ENCODE data around the gene CCDC150. TPM values are rescaled to one million over a fixed set of nuclear protein-coding genes. Genes with fewer than 3 reads are reported as not detected.

CCDC150 gene
- total and polyA plus RNA-seq, 9 of the 15 experiments (the other 6 are each of a cell fraction or from before 2014, with no cell fraction given), result 4.4 to 23.1 (median 11.3) TPM

DNA sequence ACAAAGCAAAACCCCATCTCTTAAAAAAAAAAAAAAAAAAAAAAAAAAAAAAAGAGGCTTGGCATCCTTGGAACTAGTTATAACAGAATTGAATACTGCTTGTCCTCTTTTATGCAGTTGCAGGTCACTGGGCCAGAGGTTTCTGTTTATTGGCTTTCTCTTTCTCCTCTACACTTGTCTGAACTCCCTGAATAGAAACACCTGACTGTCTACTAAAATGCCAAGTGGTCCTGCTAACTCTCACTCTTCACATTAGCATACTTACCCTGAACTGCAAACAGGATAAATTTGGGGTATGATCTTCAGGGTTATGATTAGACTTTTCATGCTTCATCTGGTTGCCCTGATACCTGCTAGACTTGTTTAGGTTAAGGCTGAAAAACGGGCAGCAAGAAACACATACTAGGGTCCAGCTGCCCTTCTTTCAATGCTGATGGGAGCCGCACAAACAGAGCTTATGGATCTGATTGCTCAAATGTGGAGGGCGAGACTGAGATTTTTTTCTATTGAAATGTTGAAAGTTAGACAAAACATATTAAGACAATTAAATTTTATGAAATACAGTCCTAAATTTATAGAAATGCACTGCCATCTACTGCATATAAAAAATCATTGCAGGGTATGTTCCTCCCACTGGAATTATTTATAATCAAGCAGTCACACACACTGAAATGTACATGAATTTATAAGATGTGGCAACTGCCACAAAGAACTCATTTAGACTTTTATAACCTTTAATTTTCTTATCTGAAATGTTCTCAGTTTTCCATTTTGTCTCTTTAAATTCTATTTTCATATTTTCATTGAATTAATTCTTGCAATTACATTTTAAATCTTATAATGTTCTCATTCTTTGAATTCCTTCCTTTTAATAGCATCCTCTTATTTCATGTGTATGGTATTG, 119.2 kb downstream of the CCDC150 start:
- Histone ChIP-seq H3K4me2 (ENCODE audit: insufficient read depth, low read length) (no peak overlapping the region), H3K9me3 (replicated peaks; ENCODE audit: control insufficient read depth, insufficient read depth, low read depth, low read length) (no peaks in the 10 kb centered on the region), H4K20me1 (replicated peaks; ENCODE audit: control insufficient read depth, insufficient read depth, low read length) (no peaks in the 10 kb centered on the region), H2AFZ (ENCODE audit: low read depth, low read length) (no peak overlapping the region), H3K27ac (ENCODE audit: extremely low read depth, low read depth, low read length) (no peak overlapping the region), H3K36me3 (ENCODE audit: control insufficient read depth, insufficient read depth, low read length) (peaks cover 10% of the 10 kb centered on the region; the same call in 2 of the 3 replicates), H3K4me3 (no peak overlapping the region), H3K9ac (ENCODE audit: insufficient read depth in 1 of 2, low read depth in 2 of 2, low read length in 2 of 2) (no peak overlapping the region), H3K27me3 (ENCODE audit: control insufficient read depth in 2 of 2, insufficient read depth in 2 of 2, low read length in 2 of 2) (no peaks in the 10 kb centered on the region), H3K9me1 (ENCODE audit: control insufficient read depth, insufficient read depth, low read length) (no peaks in the 10 kb centered on the region), H3K79me2 (ENCODE audit: control insufficient read depth, insufficient read depth, low read length) (no peaks in the 10 kb centered on the region), H3K4me1 (replicated peaks in 1 of 2; ENCODE audit: control insufficient read depth in 2 of 2, insufficient read depth in 2 of 2, low read length in 2 of 2) (no peaks in the 10 kb centered on the region)
- TF ChIP-seq, protein P1, sequence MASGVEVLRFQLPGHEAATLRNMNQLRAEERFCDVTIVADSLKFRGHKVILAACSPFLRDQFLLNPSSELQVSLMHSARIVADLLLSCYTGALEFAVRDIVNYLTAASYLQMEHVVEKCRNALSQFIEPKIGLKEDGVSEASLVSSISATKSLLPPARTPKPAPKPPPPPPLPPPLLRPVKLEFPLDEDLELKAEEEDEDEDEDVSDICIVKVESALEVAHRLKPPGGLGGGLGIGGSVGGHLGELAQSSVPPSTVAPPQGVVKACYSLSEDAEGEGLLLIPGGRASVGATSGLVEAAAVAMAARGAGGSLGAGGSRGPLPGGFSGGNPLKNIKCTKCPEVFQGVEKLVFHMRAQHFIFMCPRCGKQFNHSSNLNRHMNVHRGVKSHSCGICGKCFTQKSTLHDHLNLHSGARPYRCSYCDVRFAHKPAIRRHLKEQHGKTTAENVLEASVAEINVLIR (CRISPR knock-in tag; IDR thresholded peaks at IDR 0.05), result no peak
- 0 out of 4 replicates have a peak, but pooled peaks of 1 of the 2 experiments have one; percentile 7 for TF ChIP-seq RAD21 (CRISPR knock-in tag; conservative IDR thresholded peaks at IDR 0.05 in 1 of 2, IDR thresholded peaks at IDR 0.05 in 1 of 2)
- TF ChIP-seq, protein P2, sequence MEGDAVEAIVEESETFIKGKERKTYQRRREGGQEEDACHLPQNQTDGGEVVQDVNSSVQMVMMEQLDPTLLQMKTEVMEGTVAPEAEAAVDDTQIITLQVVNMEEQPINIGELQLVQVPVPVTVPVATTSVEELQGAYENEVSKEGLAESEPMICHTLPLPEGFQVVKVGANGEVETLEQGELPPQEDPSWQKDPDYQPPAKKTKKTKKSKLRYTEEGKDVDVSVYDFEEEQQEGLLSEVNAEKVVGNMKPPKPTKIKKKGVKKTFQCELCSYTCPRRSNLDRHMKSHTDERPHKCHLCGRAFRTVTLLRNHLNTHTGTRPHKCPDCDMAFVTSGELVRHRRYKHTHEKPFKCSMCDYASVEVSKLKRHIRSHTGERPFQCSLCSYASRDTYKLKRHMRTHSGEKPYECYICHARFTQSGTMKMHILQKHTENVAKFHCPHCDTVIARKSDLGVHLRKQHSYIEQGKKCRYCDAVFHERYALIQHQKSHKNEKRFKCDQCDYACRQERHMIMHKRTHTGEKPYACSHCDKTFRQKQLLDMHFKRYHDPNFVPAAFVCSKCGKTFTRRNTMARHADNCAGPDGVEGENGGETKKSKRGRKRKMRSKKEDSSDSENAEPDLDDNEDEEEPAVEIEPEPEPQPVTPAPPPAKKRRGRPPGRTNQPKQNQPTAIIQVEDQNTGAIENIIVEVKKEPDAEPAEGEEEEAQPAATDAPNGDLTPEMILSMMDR (IDR thresholded peaks at IDR 0.05 in 2 of 3, conservative IDR thresholded peaks at IDR 0.05 in 1 of 3; ENCODE audit: insufficient read depth in 2 of 3, low read depth in 1 of 3, low read length in 3 of 3), result peak in 1 of 3 experiments; percentile 31; a peak in 2 of 6 replicates
- POLR2A ChIA-PET, result no interaction called here
- in situ Hi-C loops (cut with MboI) (no loop called here), intact Hi-C loops (cut with micrococcal nuclease) (loop anchor here (5.0 to 10.0 kb wide), 2 partner anchors 304 to 461 kb away; no protein-coding TSS in a partner anchor)
- 88% methylated on average over 3 of the region's 3 CpGs for WGBS (ENCODE audit: insufficient coverage, low coverage, missing lambda C conversion rate)
- CTCF ChIA-PET (ENCODE audit: low intra/inter-chr PET ratio), result interaction anchor here (0.6 kb wide), 1 partner anchor 630 kb away, joined by 6 read pairs; no protein-coding TSS in a partner anchor
- DNase-seq (ENCODE audit: extremely low read depth in 1 of 4, low spot score in 3 of 4) (no peak), ATAC-seq (no peak), FAIRE-seq (no peak)
- no TSS peak for BruUV-seq (replicated peaks)

All from K562 (cell line).